GM23338 (cell line): ENCODE results near the gene TRIM68. TPM values are rescaled to one million over a fixed set of nuclear protein-coding genes. Genes with fewer than 3 reads are reported as not detected.

ENCODE experiments used
- ATAC-seq: fragments of 200-7000 bp; cut with Tn5 transposase; 3 replicates; pipeline ENCODE4 v1.9.1; 2020
- DNase-seq: peaks from one replicate; pipeline ENCODE4 v3.0.0-alpha.2; 2015; ENCODE audit warnings: low spot score
- H2AFZ ChIP-seq: fragments of 200-600 bp; sonication (generic); 2 replicates; pipeline ENCODE4 v1.8.0; 2016; ENCODE audit warnings: antibody characterized with exemption, mild to moderate bottlenecking, moderate library complexity
- H3F3A ChIP-seq: fragments of 200-600 bp; sonication (generic); replicated peaks from 2 replicates; pipeline ENCODE4 v1.8.0; 2017; ENCODE audit warnings: antibody characterized with exemption, mixed run types, low read depth
- H3K27ac ChIP-seq: fragments of 200-600 bp; sonication (generic); 2 replicates; pipeline ENCODE4 v1.6.1; 2016; ENCODE audit warnings: low read depth
- H3K27me3 ChIP-seq: fragments of 200-600 bp; sonication (generic); 2 replicates; pipeline ENCODE4 v1.8.0; 2016; ENCODE audit warnings: mild to moderate bottlenecking, mixed run types, moderate library complexity; ENCODE audit not compliant: insufficient read depth
- H3K36me3 ChIP-seq: fragments of 200-600 bp; sonication (generic); 2 replicates; pipeline ENCODE4 v1.8.0; 2016; ENCODE audit warnings: mild to moderate bottlenecking; ENCODE audit not compliant: insufficient read depth
- H3K4me1 ChIP-seq: fragments of 200-600 bp; sonication (generic); 2 replicates; pipeline ENCODE4 v1.8.0; 2016; ENCODE audit warnings: mild to moderate bottlenecking, moderate library complexity; ENCODE audit not compliant: insufficient read depth
- H3K4me2 ChIP-seq: fragments of 200-600 bp; sonication (generic); 2 replicates; pipeline ENCODE4 v1.7.1; 2017; ENCODE audit warnings: mixed run types
- H3K4me3 ChIP-seq: fragments of 200-600 bp; sonication (generic); 2 replicates; pipeline ENCODE4 v1.6.1; 2016; ENCODE audit warnings: mixed run types
- H3K79me2 ChIP-seq: fragments of 200-600 bp; sonication (generic); replicated peaks from 2 replicates; pipeline ENCODE4 v1.8.0; 2017; ENCODE audit warnings: mild to moderate bottlenecking; ENCODE audit not compliant: insufficient read depth
- H3K9me2 ChIP-seq: fragments of 200-600 bp; sonication (generic); 2 replicates; pipeline ENCODE4 v1.8.0; 2017; ENCODE audit not compliant: insufficient read depth
- H4K20me1 ChIP-seq: fragments of 200-600 bp; sonication (generic); replicated peaks from 2 replicates; pipeline ENCODE4 v1.8.0; 2017; ENCODE audit warnings: mild to moderate bottlenecking; ENCODE audit not compliant: insufficient read depth
- H3K27ac Mint-ChIP-seq: 2 replicates; pipeline ENCODE4 v1.8.0; 2020; ENCODE audit warnings: inconsistent platforms, mild to moderate bottlenecking, moderate library complexity, mixed read lengths
- H3K27me3 Mint-ChIP-seq: 3 replicates; pipeline ENCODE4 v1.8.0; 2022; ENCODE audit warnings: low read depth, mild to moderate bottlenecking, moderate library complexity, mixed read lengths, inconsistent platforms; ENCODE audit not compliant: insufficient read depth, poor library complexity
- H3K36me3 Mint-ChIP-seq: 3 replicates; pipeline ENCODE4 v1.8.0; 2021; ENCODE audit warnings: low read depth, mild to moderate bottlenecking, inconsistent platforms, moderate library complexity, mixed read lengths
- H3K4me1 Mint-ChIP-seq: 3 replicates; pipeline ENCODE4 v1.8.0; 2020; ENCODE audit warnings: mild to moderate bottlenecking, inconsistent platforms, mixed read lengths
- H3K4me3 Mint-ChIP-seq: 3 replicates; pipeline ENCODE4 v1.8.0; 2021; ENCODE audit warnings: moderate library complexity, mild to moderate bottlenecking, inconsistent platforms, mixed read lengths
- H3K9me3 Mint-ChIP-seq: 3 replicates; pipeline ENCODE4 v1.8.0; 2020; ENCODE audit warnings: moderate library complexity, mild to moderate bottlenecking, inconsistent platforms, mixed read lengths
- CTCF ChIP-seq, 2 experiments: fragments of 200-600 bp in 1 of 2; sonication (generic) in 1 of 2; conservative IDR thresholded peaks; 2 replicates each; pipeline versions ENCODE4 v1.5.1 to v1.6.1; 2016 to 2017; ENCODE audit warnings: antibody characterized with exemption in 2 of 2, low read depth in 2 of 2, mild to moderate bottlenecking in 2 of 2, moderate library complexity in 1 of 2
- ETS1 ChIP-seq: IDR thresholded peaks from 2 replicates; pipeline ENCODE4 v1.6.1; 2016; ENCODE audit warnings: antibody characterized with exemption
- EZH2 ChIP-seq: fragments of 200-600 bp; sonication (generic); IDR thresholded peaks from one replicate; pipeline ENCODE4 v1.8.0; 2017; ENCODE audit warnings: antibody characterized with exemption, mild to moderate bottlenecking, low read depth; ENCODE audit not compliant: unreplicated experiment
- NANOG ChIP-seq: IDR thresholded peaks from 2 replicates; pipeline ENCODE4 v1.6.1; 2016; ENCODE audit warnings: antibody characterized with exemption, borderline replicate concordance
- ZNF114 ChIP-seq: fragments of 250-450 bp; sonication (Bioruptor Pico); IDR thresholded peaks from 2 replicates; pipeline ENCODE4 v1.5.0; 2020; ENCODE audit warnings: mild to moderate bottlenecking, moderate library complexity
- ZNF331 ChIP-seq: fragments of 250-450 bp; sonication (Bioruptor Pico); IDR thresholded peaks from 2 replicates; pipeline ENCODE4 v1.5.0; 2020; ENCODE audit warnings: low read depth, mild to moderate bottlenecking, moderate library complexity
- ZNF462 ChIP-seq: fragments of 250-450 bp; sonication (Bioruptor Pico); IDR thresholded peaks from 2 replicates; pipeline ENCODE4 v1.5.0; 2020; ENCODE audit warnings: mild to moderate bottlenecking, moderate library complexity
- polyA plus RNA-seq: library from polyadenylated mRNA; unstranded; fragments of >200 nt; fragmentation: Nextera tagmentation; extraction: Ambion mirVana; gene quantifications from 2 replicates; pipeline ENCODE4 v1.2.1, GENCODE V29; 2016
- total RNA-seq: library from RNA; depleted of rRNA; stranded (reverse); fragments of >200 nt; shearing (Covaris generic); gene quantifications from 2 replicates; pipeline ENCODE4 v1.2.3, GENCODE V29; 2014

TRIM68 gene
- total and polyA plus RNA-seq, 2 experiments from 2014 or later: 1.6 to 5.7 TPM

DNA sequence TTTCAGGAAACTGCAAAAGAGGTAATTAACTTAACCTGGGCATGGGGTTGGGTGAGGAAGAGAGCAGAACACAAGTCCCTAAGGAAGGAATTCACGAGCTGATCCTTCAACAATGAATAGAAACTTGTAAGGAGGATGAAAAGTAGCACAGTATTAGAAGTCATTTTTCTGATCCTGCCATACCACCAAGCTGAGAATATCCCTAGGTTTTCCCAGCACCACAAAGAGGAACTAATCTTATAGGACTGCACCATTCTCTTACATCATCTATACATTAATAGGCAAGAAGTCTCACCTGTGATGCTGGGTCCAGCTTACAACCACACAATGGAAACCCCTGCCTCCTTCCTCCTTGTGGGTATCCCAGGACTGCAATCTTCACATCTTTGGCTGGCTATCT is 14.3 kb downstream of the TRIM68 start, which contains the start of gene OR52I1:
Gene OR52I1, plus strand, starts transcription at position 301 of the 400 bp plus-strand sequence. Its CDS starts 0 bp downstream, at position 301.
- Histone ChIP-seq H3K27me3 (no peaks in the 10 kb centered on the region), H3F3A (no peaks in the 10 kb centered on the region), H3K79me2 (no peaks in the 10 kb centered on the region), H3K4me3 (no peak within 1 kb of the TSS), H3K4me1 (no peaks in the 10 kb centered on the region), H2AFZ (no peak within 1 kb of the TSS), H3K27ac (no peak within 1 kb of the TSS), H3K4me2 (no peak within 1 kb of the TSS), H3K36me3 (no peaks in the 10 kb centered on the region), H3K9me2 (peaks cover under 1% of the 10 kb centered on the region; the same call in 1 of the 2 replicates), H4K20me1 (no peaks in the 10 kb centered on the region; the same call in 1 of the 2 replicates)
- Mint-ChIP-seq H3K9me3 (no peaks in the 10 kb centered on the region), H3K4me3 (no peak within 1 kb of the TSS), H3K27ac (no peak within 1 kb of the TSS), H3K27me3 (peaks cover 5% of the 10 kb centered on the region), H3K36me3 (no peaks in the 10 kb centered on the region), H3K4me1 (no peaks in the 10 kb centered on the region)
- DNase-seq: no peak
- TF ChIP-seq ZNF114: no peak
- no peak for TF ChIP-seq NANOG
- TF ChIP-seq ZNF462 (CRISPR knock-in tag): no peak
- no peak for TF ChIP-seq ETS1
- TF ChIP-seq CTCF (conservative IDR thresholded peaks at IDR 0.05; ENCODE audit: low read depth in 2 of 2): no peak
- no peak for TF ChIP-seq EZH2
- TF ChIP-seq ZNF331 (CRISPR knock-in tag): no peak
- ATAC-seq: no peak
